SW 1271 (cell line): ENCODE results near the gene P2RY11.

Experiments
- DNase-seq, 2 experiments: peaks; one replicate each; lab custom pipeline; 2025; lab: John Stamatoyannopoulos, UW

Gene P2RY11

GRCh38 chr19:10111405-10111811, at the start of gene P2RY11:
P2RY11 (plus strand) TSS chr19:10111693; CDS start chr19:10111722, 29 bp downstream.
- DNase-seq, result no peak

- DNase-seq, result no peak
These were observed 49.7 kb upstream of the P2RY11 start for GRCh38 chr19:10061717-10062310.

- DNase-seq, result no peak
These were observed 43.3 kb upstream of the P2RY11 start for GRCh38 chr19:10068205-10068604.

- DNase-seq, result no peak
These were observed 42.4 kb upstream of the P2RY11 start for GRCh38 chr19:10069046-10069445.

- DNase-seq, result no peak
These were observed 40.6 kb upstream of the P2RY11 start for GRCh38 chr19:10070730-10071446.

GRCh38 chr19:10074153-10074552, 37.3 kb upstream of the P2RY11 start:
- peak; percentile 41 to 61 for DNase-seq

- DNase-seq, result no peak
These were observed 35.0 kb upstream of the P2RY11 start for GRCh38 chr19:10076535-10076934.

GRCh38 chr19:10078329-10078728, 33.2 kb upstream of the P2RY11 start:
- DNase-seq, result no peak

- no peak for DNase-seq
These were observed 32.5 kb upstream of the P2RY11 start for GRCh38 chr19:10079031-10079453.

GRCh38 chr19:10083911-10084310, 27.6 kb upstream of the P2RY11 start:
- DNase-seq, result no peak

- no peak for DNase-seq
These were observed 26.7 kb upstream of the P2RY11 start for GRCh38 chr19:10084803-10085202.

- peak in 1 of 2 experiments; percentile 66 for DNase-seq
These were observed 25.6 kb upstream of the P2RY11 start, which contains the start of gene SHFL for GRCh38 chr19:10085641-10086590. SHFL (plus strand) TSS chr19:10086317; CDS start chr19:10086428, 111 bp downstream.

GRCh38 chr19:10086591-10087192, 24.8 kb upstream of the P2RY11 start:
- no peak for DNase-seq

GRCh38 chr19:10087296-10088061, 24.0 kb upstream of the P2RY11 start:
- DNase-seq, result no peak

- no peak for DNase-seq
These were observed 22.4 kb upstream of the P2RY11 start for GRCh38 chr19:10088949-10089554.

- no peak for DNase-seq
These were observed 21.6 kb upstream of the P2RY11 start for GRCh38 chr19:10089801-10090375.

- DNase-seq, result no peak
These were observed 20.2 kb upstream of the P2RY11 start for GRCh38 chr19:10091370-10091687.

- DNase-seq, result no peak
These were observed 19.4 kb upstream of the P2RY11 start for GRCh38 chr19:10091895-10092641.

- no peak for DNase-seq
These were observed 18.7 kb upstream of the P2RY11 start for GRCh38 chr19:10092648-10093294.
